Right cardiac atrium (tissue), 5 donors: ENCODE data around the gene TTF2. TPM values are rescaled to one million over a fixed set of nuclear protein-coding genes. Genes with fewer than 3 reads are reported as not detected.

Experiments used
- ATAC-seq, 2 donors: fragments of 200-7000 bp; cut with Tn5 transposase; one replicate each; pipeline versions ENCODE4 v1.8.0 to v1.9.1; 2020; ENCODE audit warnings: moderate library complexity in 2 of 2, mild to moderate bottlenecking in 1 of 2
- DNase-seq, 3 donors: peaks; one replicate each; pipeline ENCODE4 v3.0.0-alpha.2; 2020
- H3K27ac ChIP-seq: one replicate; pipeline ENCODE4 v1.5.1; 2013; ENCODE audit warnings: mild to moderate bottlenecking, low read length, control low read depth, moderate library complexity
- H3K27me3 ChIP-seq: one replicate; pipeline ENCODE4 v1.6.1; 2013; ENCODE audit not compliant: control insufficient read depth, insufficient read depth
- H3K4me1 ChIP-seq: one replicate; pipeline ENCODE4 v1.6.1; 2013; ENCODE audit warnings: low read length; ENCODE audit not compliant: control insufficient read depth, insufficient read depth
- H3K4me3 ChIP-seq: one replicate; pipeline ENCODE4 v1.5.1; 2013; ENCODE audit warnings: low read length, control low read depth
- H3K9me3 ChIP-seq: one replicate; pipeline ENCODE4 v1.6.1; 2013; ENCODE audit warnings: low read length; ENCODE audit not compliant: control insufficient read depth
- WGBS: extraction: QIAGEN DNeasy Blood & Tissue Kit; methylation state at CpG from one replicate; pipeline ENCODE4 v1.1.7; 2013; 5-methylcytosine and 5-hydroxymethylcytosine counted together
- intact Hi-C, 4 donors: fragments of 100-400 bp; cut with DNase I; formaldehyde crosslinking; loops; one replicate each; pipeline versions ENCODE4 v1.11.0 to v1.14.0; 2022 to 2023
- polyA plus RNA-seq: library from polyadenylated mRNA; stranded (reverse); fragments of 200-250 nt; gene quantifications from one replicate; pipeline ENCODE4 v1.2.3, GENCODE V29; 2013
- total RNA-seq, 4 donors: library from RNA; stranded (reverse); fragmentation: NEBNext Ultra II Directional; extraction: Animal tissue kit (Norgen Biotek cat#: 25700); gene quantifications; one replicate each; pipeline ENCODE4 v1.2.1, GENCODE V29; 2021
- donor health status: healthy with polysubstance abuse.
- donor health status: DM: no; HTN: yes; CAD: no.
- donor health status: DM: no; HTN: no; CAD: no.
- donor health status: DM: no; HTN: yes; CAD: no; lungs with severe emphysema.
- donor health status: DM: yes; HTN: yes; CAD: no.

Gene TTF2
- total and polyA plus RNA-seq, 5 donors: 2.1 to 10.6 (median 9.0) TPM

GRCh38 chr1:117137281-117137855 lies 77.2 kb downstream of the TTF2 start:
- intact Hi-C loops: no loop called here
- Histone ChIP-seq H3K4me3 (no peak overlapping the region), H3K9me3 (no peaks in the 10 kb centered on the region), H3K4me1 (no peaks in the 10 kb centered on the region), H3K27ac (no peak overlapping the region), H3K27me3 (no peaks in the 10 kb centered on the region)
- WGBS: 82% methylated on average over 3 of the region's 3 CpGs
- DNase-seq: no peak
- no peak for ATAC-seq

GRCh38 chr1:117138106-117138505 lies 78.0 kb downstream of the TTF2 start:
- H3K9me3 ChIP-seq: no peaks in the 10 kb centered on the region
- DNase-seq (no peak), ATAC-seq (no peak)
- H3K27me3 ChIP-seq: no peaks in the 10 kb centered on the region
- no peak overlapping the region for H3K27ac ChIP-seq
- H3K4me1 ChIP-seq: no peaks in the 10 kb centered on the region
- WGBS: 95% methylated on average over 3 of the region's 3 CpGs
- intact Hi-C loops: no loop called here
- no peak overlapping the region for H3K4me3 ChIP-seq

DNA sequence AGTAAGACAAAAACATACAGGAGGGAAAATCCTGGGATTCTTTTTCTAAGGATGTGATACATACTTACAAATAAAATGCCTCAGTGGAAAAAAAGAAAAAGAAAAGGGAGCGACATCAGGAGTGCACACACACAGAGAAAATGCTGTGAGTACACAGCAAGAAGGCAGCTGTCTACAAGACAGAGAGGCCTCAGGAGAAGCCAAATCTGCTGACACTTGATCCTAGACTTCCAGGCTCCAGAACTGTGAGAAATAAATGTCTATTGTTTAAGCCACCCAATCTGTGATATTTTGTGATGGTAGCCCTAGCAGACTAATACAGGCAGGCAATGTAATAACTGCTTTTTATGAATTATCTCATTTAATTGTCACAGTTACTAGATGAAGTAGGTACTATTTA lies 78.4 kb downstream of the TTF2 start:
- WGBS: 90% methylated on average over 1 of the region's 1 CpG
- H3K27ac ChIP-seq: no peak overlapping the region
- no peak for DNase-seq
- no peaks in the 10 kb centered on the region for H3K9me3 ChIP-seq
- H3K4me1 ChIP-seq: no peaks in the 10 kb centered on the region
- no peak overlapping the region for H3K4me3 ChIP-seq
- H3K27me3 ChIP-seq: no peaks in the 10 kb centered on the region
- no peak for ATAC-seq
- intact Hi-C loops: no loop called here

DNA sequence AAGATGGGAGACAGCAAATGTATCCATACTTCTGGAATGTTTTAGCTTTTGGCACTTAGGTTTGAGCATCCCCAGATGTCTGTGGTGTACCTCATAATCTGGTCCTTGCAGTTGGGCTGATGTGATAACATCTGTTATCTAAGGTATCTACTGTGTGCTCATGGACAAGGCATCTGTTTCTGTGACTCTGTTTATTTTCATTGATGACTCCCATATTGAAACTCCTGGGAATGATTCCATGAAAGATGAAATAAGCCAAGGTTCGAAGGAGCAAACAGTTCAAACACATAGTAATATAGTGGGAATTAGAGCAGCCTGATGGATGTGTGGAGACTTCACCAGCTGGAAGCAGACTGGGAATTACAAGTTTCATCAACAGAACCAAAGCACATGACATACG lies 82.1 kb downstream of the TTF2 start:
- Histone ChIP-seq H3K27me3 (no peaks in the 10 kb centered on the region), H3K27ac (no peak overlapping the region), H3K9me3 (no peaks in the 10 kb centered on the region), H3K4me3 (no peak overlapping the region), H3K4me1 (peaks cover 2% of the 10 kb centered on the region)
- no peak for ATAC-seq
- intact Hi-C loops: no loop called here
- WGBS: 80% methylated on average over 2 of the region's 2 CpGs
- DNase-seq: no peak

DNA sequence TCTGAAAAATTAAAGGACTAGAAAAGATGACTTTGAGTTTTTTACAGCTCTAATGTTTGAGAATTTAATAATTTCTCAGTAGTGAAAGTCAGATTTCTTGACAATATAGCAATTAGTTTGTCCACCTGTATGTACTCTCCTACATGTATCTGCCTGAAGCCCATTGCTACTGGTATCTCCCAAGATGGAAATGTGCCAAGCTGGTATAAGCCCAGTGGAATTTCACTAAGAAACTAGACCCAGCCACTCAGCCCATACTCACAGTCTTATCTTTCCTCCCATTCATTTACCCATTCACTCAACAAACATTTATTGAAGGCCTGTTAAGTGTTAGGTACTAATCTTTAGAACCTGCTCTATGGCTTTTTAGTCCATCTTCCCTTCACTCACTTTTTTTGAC lies 83.0 kb downstream of the TTF2 start:
- intact Hi-C loops: no loop called here
- DNase-seq (no peak), ATAC-seq (no peak)
- Histone ChIP-seq H3K27ac (no peak overlapping the region), H3K4me3 (no peak overlapping the region), H3K4me1 (peaks cover 2% of the 10 kb centered on the region), H3K9me3 (no peaks in the 10 kb centered on the region), H3K27me3 (no peaks in the 10 kb centered on the region)

GRCh38 chr1:117143871-117144270 lies 83.7 kb downstream of the TTF2 start:
- Histone ChIP-seq H3K27me3 (no peaks in the 10 kb centered on the region), H3K27ac (no peak overlapping the region), H3K9me3 (no peaks in the 10 kb centered on the region), H3K4me1 (peaks cover 2% of the 10 kb centered on the region), H3K4me3 (no peak overlapping the region)
- 57% methylated on average over 3 of the region's 3 CpGs for WGBS
- intact Hi-C loops: no loop called here
- no peak for DNase-seq
- peak; percentile 27 to 39 for ATAC-seq

DNA sequence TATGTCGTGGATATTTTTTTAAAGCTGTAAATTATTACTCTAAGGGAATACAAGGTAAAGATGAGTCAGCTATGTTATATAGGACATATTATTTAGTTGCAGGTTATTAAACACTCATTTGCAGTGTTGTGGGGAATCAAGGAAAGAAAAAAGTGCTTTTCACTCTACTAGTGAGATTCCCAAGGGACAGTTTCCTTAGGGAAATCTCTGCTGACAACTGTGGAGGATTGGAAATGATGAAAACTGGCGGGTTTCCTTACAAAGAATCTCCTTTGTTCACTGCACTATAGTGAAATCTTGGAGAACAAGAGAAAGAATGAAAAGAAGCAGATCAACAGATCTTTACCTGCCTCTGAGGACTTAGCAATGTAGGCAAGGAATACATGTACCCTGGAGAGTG lies 85.9 kb downstream of the TTF2 start:
- no peak overlapping the region for H3K4me3 ChIP-seq
- no peak for ATAC-seq
- no peak for DNase-seq
- WGBS: 83% methylated on average over 2 of the region's 2 CpGs
- peaks cover 2% of the 10 kb centered on the region for H3K4me1 ChIP-seq
- H3K27ac ChIP-seq: no peak overlapping the region
- H3K27me3 ChIP-seq: no peaks in the 10 kb centered on the region
- intact Hi-C loops: no loop called here
- no peaks in the 10 kb centered on the region for H3K9me3 ChIP-seq

DNA sequence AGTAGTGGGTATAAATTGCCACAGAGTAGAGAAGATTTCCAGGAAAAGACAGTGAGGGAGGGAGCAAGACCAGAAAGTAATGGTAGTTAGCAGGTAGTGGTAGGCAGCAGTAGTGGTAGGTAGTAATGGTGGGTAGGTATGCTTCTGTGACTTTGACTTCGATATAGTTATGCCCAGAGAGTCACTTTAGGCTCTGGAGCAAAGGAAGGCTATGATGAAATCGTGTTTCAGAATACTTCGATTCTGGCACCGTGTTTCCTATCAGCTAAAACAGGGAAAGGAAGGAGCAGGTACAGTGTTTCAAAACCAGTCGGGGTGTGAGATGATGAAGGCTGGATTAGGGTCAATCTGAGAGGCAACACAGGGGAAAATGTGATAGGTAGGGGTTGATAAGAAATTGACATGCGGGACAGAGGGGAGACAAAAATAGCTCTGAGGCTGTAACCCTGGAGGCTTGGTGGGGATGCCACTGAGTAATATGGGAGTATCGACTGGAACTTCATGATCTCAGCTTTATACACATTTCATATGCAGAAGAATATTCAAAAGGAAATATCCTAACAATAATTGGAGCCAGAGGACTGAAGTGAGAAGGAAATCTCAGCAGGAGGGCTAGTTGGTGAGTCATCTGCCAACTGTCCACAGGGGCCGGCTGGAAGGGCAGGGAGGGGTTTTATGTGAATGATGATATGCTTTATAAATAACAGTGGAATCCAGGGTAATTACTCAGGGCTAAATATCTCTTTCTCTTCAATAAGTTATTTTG lies 86.6 kb downstream of the TTF2 start:
- Histone ChIP-seq H3K27me3 (no peaks in the 10 kb centered on the region), H3K27ac (peak overlapping the region; percentile 89), H3K4me3 (peak overlapping the region; percentile 57), H3K9me3 (no peaks in the 10 kb centered on the region), H3K4me1 (peaks cover 2% of the 10 kb centered on the region)
- 39% methylated on average over 8 of the region's 8 CpGs for WGBS
- DNase-seq (no peak), ATAC-seq (peak in 1 of 2 donors; percentile 56)
- intact Hi-C loops: no loop called here

- H3K4me1 ChIP-seq: peaks cover 2% of the 10 kb centered on the region
- no peak for DNase-seq
- no peaks in the 10 kb centered on the region for H3K27me3 ChIP-seq
- no peak for ATAC-seq
- H3K9me3 ChIP-seq: no peaks in the 10 kb centered on the region
- 59% methylated on average over 4 of the region's 4 CpGs for WGBS
- peak overlapping the region; percentile 77 for H3K27ac ChIP-seq
- intact Hi-C loops: no loop called here
- peak overlapping the region; percentile 57 for H3K4me3 ChIP-seq
These were observed 87.3 kb downstream of the TTF2 start for GRCh38 chr1:117147341-117147831.

DNA sequence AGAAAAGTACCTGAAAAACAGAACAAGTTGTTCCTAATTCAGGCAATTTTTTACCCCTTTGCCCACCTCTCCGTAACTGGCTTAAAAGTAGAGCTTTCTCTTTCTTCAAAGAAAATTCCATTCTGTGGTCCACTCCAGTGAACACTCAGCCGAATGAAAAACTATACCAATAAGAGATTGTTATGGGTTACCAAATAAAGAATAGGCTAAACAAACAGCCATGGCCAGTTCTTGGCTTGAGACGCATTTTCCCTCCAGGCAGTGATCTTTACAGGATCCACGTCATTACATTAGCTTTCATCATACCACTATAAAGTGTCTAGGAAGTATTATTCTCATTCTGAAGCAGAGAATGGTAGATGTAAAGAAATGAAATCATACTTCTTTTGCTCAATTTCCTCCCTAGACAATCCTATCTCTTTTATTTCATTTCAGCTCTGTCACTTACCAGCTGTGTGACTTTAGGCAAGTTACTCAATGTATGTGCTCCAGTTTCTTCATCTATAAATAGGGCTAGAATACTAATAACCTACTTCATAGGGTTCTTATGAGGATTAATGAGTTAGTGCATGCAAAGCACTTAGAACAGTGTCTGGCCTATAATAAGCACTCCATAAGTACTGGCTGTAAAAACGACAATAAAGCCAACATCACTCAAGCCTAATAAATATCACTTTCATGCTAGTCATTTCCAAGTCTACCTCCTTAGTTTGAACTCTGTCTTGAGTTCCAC lies 87.9 kb downstream of the TTF2 start:
- Histone ChIP-seq H3K9me3 (no peaks in the 10 kb centered on the region), H3K27ac (peak overlapping the region; percentile 77), H3K4me3 (peak overlapping the region; percentile 57), H3K4me1 (peaks cover 2% of the 10 kb centered on the region), H3K27me3 (no peaks in the 10 kb centered on the region)
- ATAC-seq: no peak
- WGBS: 71% methylated on average over 5 of the region's 5 CpGs
- intact Hi-C loops: no loop called here
- DNase-seq: no peak

DNA sequence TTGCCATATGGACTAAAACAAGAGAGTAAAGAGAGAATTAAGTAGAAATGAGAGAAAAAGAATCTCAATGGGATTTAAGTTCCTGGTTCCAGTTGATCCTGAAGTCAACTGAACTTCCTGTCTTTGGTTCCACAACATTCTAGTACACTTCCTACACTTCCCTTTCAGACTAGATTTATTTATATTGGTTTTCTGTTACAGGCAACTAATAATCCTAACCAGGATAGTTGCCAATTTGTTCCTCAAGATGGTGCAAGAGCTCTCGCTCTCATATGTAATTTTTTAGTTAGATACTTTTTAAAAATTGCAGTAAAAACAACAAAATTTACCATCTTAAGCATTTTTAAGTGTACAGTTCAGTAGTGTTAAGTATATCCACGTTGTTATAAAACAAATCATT lies 90.2 kb downstream of the TTF2 start:
- Histone ChIP-seq H3K27ac (no peak overlapping the region), H3K27me3 (no peaks in the 10 kb centered on the region), H3K9me3 (no peaks in the 10 kb centered on the region), H3K4me1 (peaks cover 2% of the 10 kb centered on the region), H3K4me3 (no peak overlapping the region)
- no peak for ATAC-seq
- 80% methylated on average over 2 of the region's 2 CpGs for WGBS
- DNase-seq: no peak
- intact Hi-C loops: no loop called here
